B cell (primary cell): ENCODE data around the gene KNG1. TPM values are rescaled to one million over a fixed set of nuclear protein-coding genes. Genes with fewer than 3 reads are reported as not detected.

Experiments
- ATAC-seq: fragments of 200-7000 bp; cut with Tn5 transposase; one replicate; pipeline ENCODE4 v1.10.0; 2021; ENCODE audit warnings: low read depth, mild to moderate bottlenecking, moderate number of reproducible peaks, moderate library complexity
- CTCF ChIA-PET: fragments of 350-600 bp; sonication (Branson Sonifier 250); formaldehyde crosslinking; loops from one replicate; lab custom pipeline; 2021; ENCODE audit warnings: antibody characterized with exemption, inconsistent platforms; lab: Charles Lee
- POLR2A ChIA-PET: fragments of 350-600 bp; sonication (Branson Sonifier 250); formaldehyde crosslinking; loops from one replicate; lab custom pipeline; 2021; ENCODE audit warnings: antibody characterized with exemption; lab: Charles Lee
- DNase-seq: peaks from one replicate; pipeline ENCODE4 v3.0.0; 2013
- H2AFZ ChIP-seq: 2 replicates; pipeline ENCODE4 v1.6.1; 2012; ENCODE audit warnings: mild to moderate bottlenecking, low read depth, low read length; ENCODE audit not compliant: insufficient read depth, poor library complexity, severe bottlenecking
- H3K27ac ChIP-seq, 2 donors: 1 replicate in 1 of 2; 2 replicates in 1 of 2; pipeline ENCODE4 v1.5.1; 2012 to 2013; ENCODE audit warnings: low read length in 2 of 2, mild to moderate bottlenecking in 2 of 2, moderate library complexity in 1 of 2
- H3K27me3 ChIP-seq, 4 experiments: fragments of 200-600 bp in 1 of 4; sonication (generic) in 1 of 4; replicated peaks in 1 of 4; 1 replicate in 2 of 4; 2 replicates in 2 of 4; pipeline versions ENCODE4 v1.6.1 to v1.7.0; 2013 to 2016; ENCODE audit warnings: low read length in 3 of 4, mild to moderate bottlenecking in 2 of 4, mixed read lengths in 1 of 4, moderate library complexity in 1 of 4; ENCODE audit not compliant: insufficient read depth in 4 of 4, control insufficient read depth in 3 of 4; ENCODE audit errors: control extremely low read depth in 1 of 4
- H3K36me3 ChIP-seq, 2 experiments: replicated peaks in 1 of 2; 1 replicate in 1 of 2; 2 replicates in 1 of 2; pipeline versions ENCODE4 v1.6.1 to v1.7.1; 2013; ENCODE audit warnings: low read length in 1 of 2; ENCODE audit not compliant: insufficient read depth in 2 of 2, control insufficient read depth in 1 of 2; ENCODE audit errors: control extremely low read depth in 1 of 2, extremely low read depth in 1 of 2
- H3K4me1 ChIP-seq, 2 donors: fragments of 200-600 bp in 1 of 2; sonication (generic) in 1 of 2; 1 replicate in 1 of 2; 2 replicates in 1 of 2; pipeline versions ENCODE4 v1.5.1 to v1.6.1; 2013 to 2017; ENCODE audit warnings: low read length in 2 of 2; ENCODE audit not compliant: control insufficient read depth in 2 of 2, insufficient read depth in 2 of 2
- H3K4me2 ChIP-seq: replicated peaks from 2 replicates; pipeline ENCODE3; 2012; ENCODE audit warnings: mild to moderate bottlenecking, low read depth, low read length; ENCODE audit not compliant: poor library complexity, severe bottlenecking
- H3K4me3 ChIP-seq, 5 experiments: fragments of 200-600 bp in 1 of 5; sonication (generic) in 1 of 5; 1 replicate in 3 of 5; 2 replicates in 2 of 5; pipeline versions ENCODE4 v1.5.1 to v1.7.0; 2011 to 2016; ENCODE audit warnings: low read length in 4 of 5, mild to moderate bottlenecking in 4 of 5, low read depth in 2 of 5, control low read depth in 1 of 5, moderate library complexity in 1 of 5; ENCODE audit not compliant: insufficient read depth in 1 of 5; ENCODE audit errors: control extremely low read depth in 1 of 5, extremely low read depth in 1 of 5
- H3K79me2 ChIP-seq: fragments of 200-600 bp; sonication (generic); one replicate; pipeline ENCODE4 v1.6.0; 2016; ENCODE audit warnings: low read length; ENCODE audit not compliant: control insufficient read depth, insufficient read depth
- H3K9ac ChIP-seq: fragments of 200-600 bp; sonication (generic); 2 replicates; pipeline ENCODE4 v1.6.1; 2017; ENCODE audit warnings: mild to moderate bottlenecking, low read length, moderate library complexity
- H3K9me3 ChIP-seq, 3 donors: one replicate each; pipeline versions ENCODE4 v1.6.1 to v1.7.1; 2013; ENCODE audit warnings: low read length in 2 of 3; ENCODE audit not compliant: control insufficient read depth in 2 of 3, insufficient read depth in 1 of 3; ENCODE audit errors: control extremely low read depth in 1 of 3
- H4K20me1 ChIP-seq: 2 replicates; pipeline ENCODE4 v1.6.0; 2012; ENCODE audit warnings: mild to moderate bottlenecking, low read length; ENCODE audit not compliant: insufficient read depth, control insufficient read depth, poor library complexity, severe bottlenecking
- H3K27ac Mint-ChIP-seq: one replicate; pipeline ENCODE4 v1.8.0; 2021; ENCODE audit warnings: mixed read lengths
- H3K27me3 Mint-ChIP-seq: one replicate; pipeline ENCODE4 v1.8.0; 2021; ENCODE audit warnings: mixed read lengths
- H3K4me1 Mint-ChIP-seq: one replicate; pipeline ENCODE4 v1.8.0; 2021; ENCODE audit warnings: mixed read lengths
- H3K4me3 Mint-ChIP-seq: one replicate; pipeline ENCODE4 v1.8.0; 2021; ENCODE audit warnings: mixed read lengths
- H3K9me3 Mint-ChIP-seq: one replicate; pipeline ENCODE4 v1.8.0; 2022; ENCODE audit warnings: mixed read lengths; ENCODE audit not compliant: insufficient read depth
- CTCF ChIP-seq: fragments of 200-600 bp; IDR thresholded peaks from one replicate; pipeline ENCODE4 v1.8.0; 2022; ENCODE audit warnings: antibody characterized with exemption, mild to moderate bottlenecking
- EZH2 ChIP-seq: IDR thresholded peaks from 2 replicates; pipeline ENCODE4 v1.6.1; 2012; ENCODE audit warnings: borderline replicate concordance, low read depth, mild to moderate bottlenecking, moderate library complexity, low read length; ENCODE audit not compliant: insufficient read depth, poor library complexity, severe bottlenecking
- WGBS: methylation state at CpG from one replicate; pipeline ENCODE4 v1.1.5; 2013; ENCODE audit warnings: missing lambda C conversion rate; ENCODE audit not compliant: insufficient coverage; 5-methylcytosine and 5-hydroxymethylcytosine counted together
- intact Hi-C: fragments of 100-400 bp; cut with micrococcal nuclease; formaldehyde crosslinking; loops from one replicate; pipeline ENCODE4 v1.10.0; 2022
- polyA plus RNA-seq: library from polyadenylated mRNA; depleted of rRNA; stranded (reverse); fragments of >200 nt; gene quantifications from 2 replicates; pipeline ENCODE4 v1.2.3, GENCODE V29; 2012
- total RNA-seq, 2 donors: library from RNA; stranded (reverse); fragments of 120-200 nt in 1 of 2; gene quantifications; 1 replicate in 1 of 2; 2 replicates in 1 of 2; pipeline versions ENCODE4 v1.2.3 to v1.2.4, GENCODE V29; 2013 to 2022

KNG1 gene
- total and polyA plus RNA-seq, 2 donors (not counting 1 experiment from before 2014, with no cell fraction given) = not detected

- no peak for DNase-seq
- 100% methylated on average over 1 of the region's 8 CpGs for WGBS
- no peak for ATAC-seq
- Histone ChIP-seq H3K9me3 (no peaks in the 10 kb centered on the region), H3K4me2 (no peak overlapping the region), H2AFZ (no peak overlapping the region), H3K4me1 (peaks cover 11 to 12% of the 10 kb centered on the region in 2 donors), H3K27me3 (no peaks in the 10 kb centered on the region), H3K79me2 (no peaks in the 10 kb centered on the region), H3K4me3 (no peak overlapping the region), H3K36me3 (no peaks in the 10 kb centered on the region), H3K9ac (no peak overlapping the region), H3K27ac (no peak overlapping the region), H4K20me1 (no peaks in the 10 kb centered on the region)
- no peak overlapping the region for H3K27ac Mint-ChIP-seq
- no peak overlapping the region for H3K4me3 Mint-ChIP-seq
- intact Hi-C loops = loop anchor here (10.0 kb wide), 1 partner anchor 121 kb away; no protein-coding TSS in a partner anchor
- no peaks in the 10 kb centered on the region for H3K9me3 Mint-ChIP-seq
- TF ChIP-seq CTCF = no peak
- TF ChIP-seq EZH2 = no peak
- no peaks in the 10 kb centered on the region for H3K27me3 Mint-ChIP-seq
- POLR2A ChIA-PET = no interaction called here
- peaks cover 17% of the 10 kb centered on the region for H3K4me1 Mint-ChIP-seq
- CTCF ChIA-PET = no interaction called here
Observed at GRCh38 chr3:186775999-186776398, 58.8 kb downstream of the KNG1 start.

- H3K27me3 ChIP-seq = no peaks in the 10 kb centered on the region
- no peaks in the 10 kb centered on the region for H3K9me3 Mint-ChIP-seq
- TF ChIP-seq EZH2 = no peak
- no peak for TF ChIP-seq CTCF
- H3K4me2 ChIP-seq = no peak overlapping the region
- CTCF ChIA-PET = no interaction called here
- H3K4me3 Mint-ChIP-seq = no peak overlapping the region
- H3K9me3 ChIP-seq = no peaks in the 10 kb centered on the region
- no peak overlapping the region for H3K27ac Mint-ChIP-seq
- peaks cover 4 to 5% of the 10 kb centered on the region in 2 donors for H3K4me1 ChIP-seq
- H3K27ac ChIP-seq = no peak overlapping the region
- no peak overlapping the region for H2AFZ ChIP-seq
- H3K4me1 Mint-ChIP-seq = peaks cover 12% of the 10 kb centered on the region
- no CpG with 5 or more reads among the region's 5 CpGs for WGBS
- no peak for DNase-seq
- peaks cover 0 to under 1% of the 10 kb centered on the region in 2 experiments for H3K36me3 ChIP-seq
- peaks cover 7% of the 10 kb centered on the region for H4K20me1 ChIP-seq
- no peaks in the 10 kb centered on the region for H3K27me3 Mint-ChIP-seq
- peaks cover 9% of the 10 kb centered on the region for H3K79me2 ChIP-seq
- H3K4me3 ChIP-seq = no peak overlapping the region
- intact Hi-C loops = loop anchor here (10.0 kb wide), 1 partner anchor 124 kb away; no protein-coding TSS in a partner anchor
- H3K9ac ChIP-seq = no peak overlapping the region
- POLR2A ChIA-PET = no interaction called here
- ATAC-seq = no peak
Observed at GRCh38 chr3:186779204-186779603, 62.0 kb downstream of the KNG1 start.
